DND-41 (cell line): ENCODE results near the gene OTUB1.

ENCODE experiments used
- EZH2 ChIP-seq: IDR thresholded peaks from 3 replicates; pipeline ENCODE4 v1.6.1; 2012; ENCODE audit warnings: borderline replicate concordance, low read depth, mild to moderate bottlenecking, moderate library complexity, low read length, inconsistent platforms; ENCODE audit not compliant: severe bottlenecking
- TF ChIP-seq, protein P1 (sequence below): IDR thresholded peaks from 2 replicates; pipeline ENCODE4 v1.5.1; 2012; ENCODE audit warnings: borderline replicate concordance, low read length, moderate library complexity, mild to moderate bottlenecking; ENCODE audit not compliant: poor library complexity, severe bottlenecking; ENCODE audit errors: extremely low read depth

GRCh38 chr11:63969461-63969860 is 16.8 kb upstream of the OTUB1 start:
- no peak for TF ChIP-seq EZH2
- TF ChIP-seq, protein P1, sequence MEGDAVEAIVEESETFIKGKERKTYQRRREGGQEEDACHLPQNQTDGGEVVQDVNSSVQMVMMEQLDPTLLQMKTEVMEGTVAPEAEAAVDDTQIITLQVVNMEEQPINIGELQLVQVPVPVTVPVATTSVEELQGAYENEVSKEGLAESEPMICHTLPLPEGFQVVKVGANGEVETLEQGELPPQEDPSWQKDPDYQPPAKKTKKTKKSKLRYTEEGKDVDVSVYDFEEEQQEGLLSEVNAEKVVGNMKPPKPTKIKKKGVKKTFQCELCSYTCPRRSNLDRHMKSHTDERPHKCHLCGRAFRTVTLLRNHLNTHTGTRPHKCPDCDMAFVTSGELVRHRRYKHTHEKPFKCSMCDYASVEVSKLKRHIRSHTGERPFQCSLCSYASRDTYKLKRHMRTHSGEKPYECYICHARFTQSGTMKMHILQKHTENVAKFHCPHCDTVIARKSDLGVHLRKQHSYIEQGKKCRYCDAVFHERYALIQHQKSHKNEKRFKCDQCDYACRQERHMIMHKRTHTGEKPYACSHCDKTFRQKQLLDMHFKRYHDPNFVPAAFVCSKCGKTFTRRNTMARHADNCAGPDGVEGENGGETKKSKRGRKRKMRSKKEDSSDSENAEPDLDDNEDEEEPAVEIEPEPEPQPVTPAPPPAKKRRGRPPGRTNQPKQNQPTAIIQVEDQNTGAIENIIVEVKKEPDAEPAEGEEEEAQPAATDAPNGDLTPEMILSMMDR: no peak
